WERI-Rb-1 (cell line): ENCODE data around the gene CHIT1.

Experiments used
- DNase-seq: peaks from one replicate; pipeline ENCODE4 v3.0.0-alpha.2; 2020
- H3K27ac ChIP-seq: fragments of 250-450 bp; sonication (Bioruptor Pico); 2 replicates; pipeline ENCODE4 v1.5.1; 2020; ENCODE audit warnings: mild to moderate bottlenecking, moderate library complexity
- H3K27me3 ChIP-seq: fragments of 250-450 bp; sonication (Bioruptor Pico); 2 replicates; pipeline ENCODE4 v1.5.1; 2021; ENCODE audit warnings: mild to moderate bottlenecking, low read depth, moderate library complexity; ENCODE audit not compliant: insufficient read depth, severe bottlenecking
- H3K36me3 ChIP-seq: fragments of 250-450 bp; sonication (Bioruptor Pico); 2 replicates; pipeline ENCODE4 v1.5.1; 2020; ENCODE audit warnings: mild to moderate bottlenecking, moderate library complexity
- H3K4me3 ChIP-seq: 2 replicates; pipeline ENCODE4 v1.5.1; 2011; ENCODE audit warnings: low read depth, mild to moderate bottlenecking, control low read depth, low read length
- H3K9me3 ChIP-seq: fragments of 250-450 bp; sonication (Bioruptor Pico); 2 replicates; pipeline ENCODE4 v1.5.1; 2021; ENCODE audit warnings: mild to moderate bottlenecking, moderate library complexity; ENCODE audit not compliant: severe bottlenecking
- TF ChIP-seq, protein P1 (sequence below): IDR thresholded peaks from 2 replicates; pipeline ENCODE4 v1.5.1; 2011; ENCODE audit warnings: low read depth, mild to moderate bottlenecking, control low read depth, inconsistent platforms, low read length

The CHIT1 gene

DNA sequence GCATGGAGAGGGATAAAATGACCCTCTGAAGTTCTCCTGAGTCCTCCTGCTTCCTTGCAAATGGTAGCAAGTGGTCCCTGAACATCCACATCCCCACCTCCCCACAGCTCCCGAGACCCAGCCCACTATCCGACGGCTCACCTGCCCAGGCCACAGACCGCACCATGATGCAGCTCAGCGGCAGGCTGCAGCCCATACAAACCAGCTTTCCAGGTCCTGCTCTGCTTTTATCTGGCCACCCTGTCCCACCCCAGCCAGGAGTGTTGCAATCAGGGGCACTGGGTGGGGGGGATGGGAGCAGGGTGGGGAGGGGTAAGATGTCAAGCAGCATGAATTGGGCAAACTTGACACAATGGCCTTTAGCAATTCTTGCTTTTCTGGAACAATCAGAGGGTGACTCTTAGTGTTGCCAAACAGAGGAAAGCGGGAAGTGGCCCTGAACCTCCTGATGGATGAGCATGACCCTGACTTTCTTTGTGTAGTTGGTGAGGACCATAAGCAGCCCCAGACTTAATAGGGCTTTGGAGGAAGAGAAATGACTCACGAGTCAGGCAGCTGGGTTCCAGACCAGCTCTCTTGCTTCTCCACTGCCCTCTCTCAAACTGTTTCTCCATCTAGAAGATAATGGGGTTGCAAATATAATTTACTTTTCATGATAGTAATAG lies at the start of gene CHIT1:
CHIT1 (minus strand) TSS at position 203 of the 665 bp plus-strand sequence; CDS start at position 166, 37 bp downstream.
- no peaks in the 10 kb centered on the region for H3K36me3 ChIP-seq
- no peak within 1 kb of the TSS for H3K4me3 ChIP-seq
- TF ChIP-seq, protein P1, sequence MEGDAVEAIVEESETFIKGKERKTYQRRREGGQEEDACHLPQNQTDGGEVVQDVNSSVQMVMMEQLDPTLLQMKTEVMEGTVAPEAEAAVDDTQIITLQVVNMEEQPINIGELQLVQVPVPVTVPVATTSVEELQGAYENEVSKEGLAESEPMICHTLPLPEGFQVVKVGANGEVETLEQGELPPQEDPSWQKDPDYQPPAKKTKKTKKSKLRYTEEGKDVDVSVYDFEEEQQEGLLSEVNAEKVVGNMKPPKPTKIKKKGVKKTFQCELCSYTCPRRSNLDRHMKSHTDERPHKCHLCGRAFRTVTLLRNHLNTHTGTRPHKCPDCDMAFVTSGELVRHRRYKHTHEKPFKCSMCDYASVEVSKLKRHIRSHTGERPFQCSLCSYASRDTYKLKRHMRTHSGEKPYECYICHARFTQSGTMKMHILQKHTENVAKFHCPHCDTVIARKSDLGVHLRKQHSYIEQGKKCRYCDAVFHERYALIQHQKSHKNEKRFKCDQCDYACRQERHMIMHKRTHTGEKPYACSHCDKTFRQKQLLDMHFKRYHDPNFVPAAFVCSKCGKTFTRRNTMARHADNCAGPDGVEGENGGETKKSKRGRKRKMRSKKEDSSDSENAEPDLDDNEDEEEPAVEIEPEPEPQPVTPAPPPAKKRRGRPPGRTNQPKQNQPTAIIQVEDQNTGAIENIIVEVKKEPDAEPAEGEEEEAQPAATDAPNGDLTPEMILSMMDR: no peak
- no peak within 1 kb of the TSS for H3K27ac ChIP-seq
- no peaks in the 10 kb centered on the region for H3K27me3 ChIP-seq
- no peak for DNase-seq
- H3K9me3 ChIP-seq: peaks cover 15% of the 10 kb centered on the region

DNA sequence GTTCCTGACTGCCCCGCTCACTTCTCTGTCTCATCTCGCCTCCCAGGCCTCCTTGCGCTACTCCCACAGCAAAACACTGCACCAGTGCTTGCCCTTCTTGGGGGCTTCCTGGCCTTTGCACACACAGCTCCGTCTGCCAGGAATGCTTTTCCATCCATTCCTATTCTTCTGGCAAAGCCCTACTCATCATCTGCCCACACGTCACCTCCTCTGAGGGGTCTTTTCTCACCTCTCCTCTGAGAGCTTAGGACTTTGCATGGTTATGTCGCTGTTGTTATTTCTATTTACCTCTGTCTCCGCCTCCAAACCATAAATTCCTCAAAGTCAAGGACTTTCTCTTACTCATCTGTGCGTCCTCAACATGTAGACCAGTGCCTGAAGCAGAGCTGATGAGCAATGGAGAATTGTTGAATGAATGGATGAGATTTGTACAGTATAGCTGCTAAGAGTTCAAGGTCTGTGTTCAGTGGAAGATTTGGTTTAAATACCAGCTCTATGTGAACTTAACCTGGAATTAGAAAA lies 49.5 kb upstream of the CHIT1 start:
- no peaks in the 10 kb centered on the region for H3K9me3 ChIP-seq
- no peak overlapping the region for H3K4me3 ChIP-seq
- TF ChIP-seq, protein P1: no peak
- DNase-seq: no peak
- H3K27me3 ChIP-seq: no peaks in the 10 kb centered on the region
- H3K27ac ChIP-seq: peak overlapping the region; percentile 6
- no peaks in the 10 kb centered on the region for H3K36me3 ChIP-seq

DNA sequence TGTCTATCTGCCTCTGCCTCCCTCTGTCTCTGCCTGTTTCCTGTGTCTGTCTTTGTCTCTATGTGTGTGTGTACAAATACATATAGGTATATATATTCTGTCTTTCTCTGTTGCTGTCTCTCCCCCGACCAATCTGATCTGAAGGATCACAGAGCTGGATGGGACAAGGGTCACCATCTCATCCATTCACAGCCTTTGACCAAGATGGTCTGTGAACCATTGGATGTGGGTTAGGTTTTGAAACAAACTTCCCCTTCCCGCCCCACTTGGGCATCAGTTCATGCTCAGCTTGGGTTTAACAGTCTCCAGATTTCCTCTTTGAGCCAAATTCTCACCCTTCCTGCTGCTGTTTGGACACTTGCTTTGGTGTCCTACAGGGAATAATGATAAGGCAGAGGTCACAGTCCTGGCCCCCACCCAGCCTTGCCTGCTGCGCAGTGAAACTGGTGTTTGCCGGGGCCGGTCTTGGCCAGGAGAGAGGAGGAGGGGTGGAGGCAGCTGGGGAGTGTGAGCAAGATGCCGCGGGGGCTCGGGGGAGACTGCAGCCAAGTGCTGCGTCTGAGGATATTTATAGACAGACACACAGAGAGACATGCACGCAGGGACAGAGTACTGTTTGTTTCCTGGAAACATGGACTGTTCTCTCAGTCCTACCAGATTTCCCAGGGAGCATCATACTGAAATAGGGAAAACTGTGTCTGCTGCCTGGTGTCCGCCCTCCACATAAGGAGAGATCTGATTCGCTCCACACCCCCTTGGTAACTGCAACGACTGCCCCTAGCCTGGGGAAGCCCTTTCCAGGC lies 48.8 kb upstream of the CHIT1 start:
- TF ChIP-seq, protein P1: no peak
- no peaks in the 10 kb centered on the region for H3K36me3 ChIP-seq
- DNase-seq: peak; percentile 71
- H3K27ac ChIP-seq: peak overlapping the region; percentile 6
- H3K27me3 ChIP-seq: no peaks in the 10 kb centered on the region
- H3K4me3 ChIP-seq: no peak overlapping the region
- H3K9me3 ChIP-seq: no peaks in the 10 kb centered on the region

DNA sequence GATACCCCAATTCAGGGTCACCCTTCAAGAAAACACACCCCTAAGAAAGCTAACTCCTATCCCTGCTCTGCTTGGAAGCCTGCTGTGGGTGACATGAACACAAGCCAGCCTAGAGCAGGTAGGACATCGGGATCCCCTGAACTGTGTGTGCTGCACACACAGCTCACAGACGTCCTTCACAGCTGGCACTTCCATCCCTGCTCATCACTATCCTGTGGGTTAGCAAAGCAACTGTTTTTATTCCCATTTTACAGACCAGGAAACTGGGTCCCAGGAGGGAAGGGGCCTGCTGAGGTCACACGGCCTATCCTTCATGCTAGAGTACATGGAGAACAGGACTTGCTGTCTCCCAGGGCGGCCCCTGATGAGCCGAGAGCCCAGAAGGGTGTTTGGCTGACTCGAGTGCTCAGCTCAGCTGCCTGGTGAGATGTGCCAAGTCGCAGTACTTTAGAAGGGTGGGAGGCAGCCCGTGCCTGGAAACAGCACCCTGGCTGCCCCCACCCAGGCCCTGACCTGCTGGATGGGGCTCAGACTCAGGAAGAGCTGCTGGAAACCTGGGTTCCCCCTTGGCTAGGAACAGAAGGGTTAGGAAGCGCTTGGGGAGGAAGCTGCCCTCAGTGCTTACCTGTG lies 47.6 kb upstream of the CHIT1 start:
- DNase-seq: no peak
- TF ChIP-seq, protein P1: no peak
- H3K9me3 ChIP-seq: no peaks in the 10 kb centered on the region
- no peaks in the 10 kb centered on the region for H3K27me3 ChIP-seq
- no peak overlapping the region for H3K4me3 ChIP-seq
- no peaks in the 10 kb centered on the region for H3K36me3 ChIP-seq
- H3K27ac ChIP-seq: no peak overlapping the region

DNA sequence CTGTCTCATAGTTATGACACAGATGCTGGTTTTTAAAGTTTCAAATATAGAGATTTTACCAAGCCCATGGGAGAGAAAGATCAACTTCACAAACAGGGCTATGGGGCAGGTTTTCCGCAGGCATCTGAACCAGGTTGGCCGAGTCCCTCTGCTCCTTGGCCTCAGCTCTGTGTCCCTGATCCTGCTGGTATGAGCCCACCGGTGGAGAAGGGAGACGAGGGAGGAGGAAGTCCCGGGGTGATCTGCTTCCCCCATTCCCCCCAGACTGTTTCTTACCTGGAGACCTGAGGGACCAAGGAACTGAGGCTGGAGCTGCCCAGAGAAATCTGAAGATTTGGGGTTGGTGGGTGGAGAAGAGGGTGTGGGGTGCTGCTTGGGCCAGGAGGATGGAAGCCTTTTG lies 46.9 kb upstream of the CHIT1 start:
- no peak overlapping the region for H3K4me3 ChIP-seq
- H3K27me3 ChIP-seq: no peaks in the 10 kb centered on the region
- H3K27ac ChIP-seq: no peak overlapping the region
- TF ChIP-seq, protein P1: no peak
- H3K36me3 ChIP-seq: no peaks in the 10 kb centered on the region
- DNase-seq: no peak
- no peaks in the 10 kb centered on the region for H3K9me3 ChIP-seq
